K562 (cell line): ENCODE measurements around the gene ARPC4. TPM values are rescaled to one million over a fixed set of nuclear protein-coding genes. Genes with fewer than 3 reads are reported as not detected.
A peak's percentile ranks its signal among the peaks of the same experiment; 100 is the strongest.

Source experiments
- BRD4 ChIP-seq: fragments of 200-600 bp; sonication (generic); IDR thresholded peaks from 2 replicates; pipeline ENCODE4 v1.6.1; 2017; ENCODE audit warnings: inconsistent platforms
- CCNT2 ChIP-seq: IDR thresholded peaks from 2 replicates; pipeline ENCODE4 v1.6.1; 2011; ENCODE audit warnings: borderline replicate concordance, low read depth, mild to moderate bottlenecking, moderate library complexity, mixed read lengths, low read length; ENCODE audit not compliant: insufficient read length; ENCODE audit errors: extremely low read depth
- LCOR ChIP-seq: sonication (generic); formaldehyde crosslinking; IDR thresholded peaks from 2 replicates; pipeline ENCODE4 v1.8.0; 2022; ENCODE audit warnings: mild to moderate bottlenecking, missing genetic modification reagents
- MIER1 ChIP-seq: fragments of 450-650 bp; IDR thresholded peaks from 2 replicates; pipeline ENCODE4 v1.6.1; 2016; ENCODE audit warnings: antibody characterized with exemption, mild to moderate bottlenecking, low read depth
- ZBTB7A ChIP-seq: IDR thresholded peaks from 2 replicates; pipeline ENCODE4 v1.6.1; 2011; ENCODE audit warnings: low read depth, mild to moderate bottlenecking, low read length, moderate library complexity, borderline replicate concordance; ENCODE audit not compliant: control insufficient read depth
- ZNF274 ChIP-seq: IDR thresholded peaks from 2 replicates; pipeline ENCODE4 v1.6.1; 2011; ENCODE audit warnings: low read depth, mild to moderate bottlenecking, low read length, moderate library complexity, borderline replicate concordance
- polyA plus RNA-seq, 8 experiments: library from polyadenylated mRNA; depleted of rRNA in 4 of 8; stranded (reverse) in 5 of 8; unstranded in 3 of 8; fragments of >200 nt; fragmentation: Nextera tagmentation in 2 of 8; fragmentation: Illumina TruSeq in 1 of 8; extraction: Ambion mirVana in 2 of 8; extraction: Trizol in 1 of 8; gene quantifications; 2 replicates each; pipeline versions ENCODE4 v1.2.1 to v1.2.3, GENCODE V29; 2011 to 2014; ENCODE audit warnings: inconsistent platforms in 1 of 8, missing spikeins in 1 of 8
- total RNA-seq, 7 experiments: library from RNA; depleted of rRNA in 6 of 7; stranded (reverse); fragments of >200 nt in 6 of 7; fragmentation: Illumina TruSeq in 2 of 7; extraction: Trizol in 2 of 7; gene quantifications; 2 replicates each; pipeline versions ENCODE4 v1.2.1 to v1.2.3, GENCODE V29; 2011 to 2021; ENCODE audit warnings: low replicate concordance in 1 of 7
- TF ChIP-seq, protein P1 (sequence below), 2 experiments: fragments of 150-350 bp in 1 of 2; IDR thresholded peaks; 2 replicates each; pipeline ENCODE4 v1.6.1; 2012 to 2016; ENCODE audit warnings: low read depth in 2 of 2, low read length in 2 of 2, mild to moderate bottlenecking in 1 of 2, moderate library complexity in 1 of 2

The ARPC4 gene
- total and polyA plus RNA-seq, 9 of the 15 experiments (the other 6 are each of a cell fraction or from before 2014, with no cell fraction given): 20.1 to 153 (median 119) TPM

DNA sequence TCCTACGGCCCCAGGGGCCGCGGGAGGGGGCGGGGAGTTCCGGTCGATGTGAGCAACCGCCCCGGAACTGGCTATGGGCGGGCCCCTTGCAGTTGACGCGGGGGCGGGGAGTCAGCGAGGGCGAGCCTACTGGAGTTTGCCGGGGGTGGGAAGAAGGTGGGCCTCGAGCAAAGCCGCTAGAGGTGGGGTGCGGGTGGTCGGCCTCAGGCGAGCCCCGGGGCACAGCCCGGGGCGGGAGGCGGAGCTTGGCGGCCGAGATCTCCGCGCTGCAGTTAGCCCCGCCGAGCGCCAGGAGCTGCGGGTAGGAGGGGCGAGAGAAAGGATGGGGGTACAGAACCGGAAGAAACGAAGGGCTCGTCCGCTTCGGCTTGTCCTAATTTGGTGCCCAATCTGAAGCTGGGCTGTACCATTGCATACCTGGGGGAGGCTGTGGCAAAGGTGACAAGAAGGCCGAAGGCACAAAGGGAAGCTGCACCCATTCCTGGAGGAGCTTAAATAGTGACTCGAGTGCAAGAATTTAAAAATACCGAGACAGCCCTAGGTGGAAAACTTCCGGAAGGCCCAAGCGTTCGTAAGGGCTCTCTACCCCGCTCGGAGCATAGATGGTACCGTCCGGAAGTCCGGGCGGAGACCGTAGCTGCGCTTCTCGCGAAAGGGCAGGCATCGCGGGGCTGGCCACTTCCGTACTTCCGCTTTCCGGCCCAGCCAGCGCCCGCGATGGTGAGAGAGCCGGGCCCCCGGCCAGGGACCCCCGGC is at the start of gene ARPC4, which contains the start of gene TADA3 (continued):
- TF ChIP-seq ZBTB7A (peak; percentile 100), MIER1 (no peak; the same call in 1 of the 2 replicates), ZNF274 (no peak), BRD4 (peak; percentile 29), CCNT2 (peak; percentile 67), LCOR (CRISPR knock-in tag) (peak; percentile 76)
- TF ChIP-seq, protein P1, sequence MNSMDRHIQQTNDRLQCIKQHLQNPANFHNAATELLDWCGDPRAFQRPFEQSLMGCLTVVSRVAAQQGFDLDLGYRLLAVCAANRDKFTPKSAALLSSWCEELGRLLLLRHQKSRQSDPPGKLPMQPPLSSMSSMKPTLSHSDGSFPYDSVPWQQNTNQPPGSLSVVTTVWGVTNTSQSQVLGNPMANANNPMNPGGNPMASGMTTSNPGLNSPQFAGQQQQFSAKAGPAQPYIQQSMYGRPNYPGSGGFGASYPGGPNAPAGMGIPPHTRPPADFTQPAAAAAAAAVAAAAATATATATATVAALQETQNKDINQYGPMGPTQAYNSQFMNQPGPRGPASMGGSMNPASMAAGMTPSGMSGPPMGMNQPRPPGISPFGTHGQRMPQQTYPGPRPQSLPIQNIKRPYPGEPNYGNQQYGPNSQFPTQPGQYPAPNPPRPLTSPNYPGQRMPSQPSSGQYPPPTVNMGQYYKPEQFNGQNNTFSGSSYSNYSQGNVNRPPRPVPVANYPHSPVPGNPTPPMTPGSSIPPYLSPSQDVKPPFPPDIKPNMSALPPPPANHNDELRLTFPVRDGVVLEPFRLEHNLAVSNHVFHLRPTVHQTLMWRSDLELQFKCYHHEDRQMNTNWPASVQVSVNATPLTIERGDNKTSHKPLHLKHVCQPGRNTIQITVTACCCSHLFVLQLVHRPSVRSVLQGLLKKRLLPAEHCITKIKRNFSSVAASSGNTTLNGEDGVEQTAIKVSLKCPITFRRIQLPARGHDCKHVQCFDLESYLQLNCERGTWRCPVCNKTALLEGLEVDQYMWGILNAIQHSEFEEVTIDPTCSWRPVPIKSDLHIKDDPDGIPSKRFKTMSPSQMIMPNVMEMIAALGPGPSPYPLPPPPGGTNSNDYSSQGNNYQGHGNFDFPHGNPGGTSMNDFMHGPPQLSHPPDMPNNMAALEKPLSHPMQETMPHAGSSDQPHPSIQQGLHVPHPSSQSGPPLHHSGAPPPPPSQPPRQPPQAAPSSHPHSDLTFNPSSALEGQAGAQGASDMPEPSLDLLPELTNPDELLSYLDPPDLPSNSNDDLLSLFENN (IDR thresholded peaks at IDR 0.05; ENCODE audit: low read depth in 2 of 2, low read length in 2 of 2): peak in 1 of 2 experiments; percentile 45; a peak in 1 of 4 replicates
- TF ChIP-seq, all 486 proteins: peak for 149
